HG03354 (cell line): Measurements from ENCODE around the gene TMX2.
"Not testable (repeated sequence)": the region's sequence is repeated elsewhere in the genome, so short reads cannot be mapped to it uniquely, and the experiment has no call there.

Source experiments
- ATAC-seq: cut with Tn5 transposase; IDR thresholded peaks from one replicate; pipeline ENCODE4 v1.9.1; 2021; ENCODE audit warnings: mild to moderate bottlenecking; ENCODE audit not compliant: unreplicated experiment, poor library complexity, severe bottlenecking

TMX2 gene

DNA sequence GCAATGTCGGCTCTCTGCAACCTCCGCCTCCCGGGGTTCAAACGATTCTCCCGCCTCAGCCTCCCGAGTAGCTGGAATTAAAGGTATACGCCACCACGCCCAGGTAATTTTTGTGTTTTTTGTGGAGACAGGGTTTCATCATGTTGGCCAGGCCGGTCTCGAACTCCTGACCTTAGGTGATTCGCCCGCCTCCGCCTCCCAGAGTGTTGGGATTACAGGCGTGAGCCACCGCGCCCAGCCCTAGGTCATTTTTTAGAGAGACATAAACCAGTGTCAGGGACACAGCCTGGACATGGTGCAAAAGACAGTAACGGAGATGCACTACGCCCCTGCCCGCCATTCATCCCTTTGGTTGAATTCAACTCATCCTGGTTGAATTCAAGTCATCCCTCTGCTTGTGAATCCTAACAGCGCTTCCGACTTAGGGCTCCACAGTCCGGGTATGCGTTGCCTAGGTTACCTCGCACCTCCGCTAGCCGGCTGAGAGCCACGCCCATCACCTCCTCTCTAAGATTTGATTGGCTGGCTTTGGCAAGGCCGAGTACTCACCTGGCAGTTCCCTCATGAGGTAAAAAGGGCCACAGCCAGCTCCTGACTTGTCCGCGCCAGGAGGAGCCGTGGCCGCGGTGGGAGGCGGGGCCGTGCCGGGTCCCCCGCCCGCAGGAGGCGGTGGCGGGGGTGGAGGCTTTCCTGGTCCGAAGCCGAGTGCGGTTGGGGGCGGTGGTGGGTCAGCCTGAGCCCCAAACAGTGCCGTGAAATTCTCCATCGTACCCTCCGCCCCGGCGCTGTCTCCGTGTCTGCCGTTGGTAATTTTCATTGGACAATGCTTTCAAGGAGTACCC is 758 bp upstream of the TMX2 start, which contains the start of gene MED19:
Gene MED19, minus strand, starts transcription at position 802 of the 842 bp plus-strand sequence. Its CDS starts 36 bp downstream, at position 766.
- ATAC-seq: peak; percentile 57

DNA sequence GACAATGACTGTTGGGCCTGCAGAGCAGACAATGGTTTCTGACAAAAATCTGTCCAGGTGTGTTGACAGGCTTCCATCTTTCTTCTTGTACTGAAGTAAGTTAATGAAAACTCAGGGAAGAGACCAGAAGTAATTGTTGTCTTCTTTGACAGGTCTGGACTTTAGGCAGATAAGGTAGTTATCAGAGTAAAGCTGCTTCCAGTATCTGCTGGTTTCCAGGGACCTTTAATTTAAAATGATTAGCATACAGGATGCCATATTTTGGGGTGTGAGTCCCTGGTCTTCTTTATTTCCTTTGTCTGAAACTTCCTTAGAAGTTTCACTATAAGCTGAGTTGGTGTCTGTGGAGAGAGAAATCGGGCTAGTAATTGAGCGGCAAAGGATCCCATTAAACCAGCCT is 1.4 kb downstream of the TMX2 start:
- ATAC-seq: no peak

DNA sequence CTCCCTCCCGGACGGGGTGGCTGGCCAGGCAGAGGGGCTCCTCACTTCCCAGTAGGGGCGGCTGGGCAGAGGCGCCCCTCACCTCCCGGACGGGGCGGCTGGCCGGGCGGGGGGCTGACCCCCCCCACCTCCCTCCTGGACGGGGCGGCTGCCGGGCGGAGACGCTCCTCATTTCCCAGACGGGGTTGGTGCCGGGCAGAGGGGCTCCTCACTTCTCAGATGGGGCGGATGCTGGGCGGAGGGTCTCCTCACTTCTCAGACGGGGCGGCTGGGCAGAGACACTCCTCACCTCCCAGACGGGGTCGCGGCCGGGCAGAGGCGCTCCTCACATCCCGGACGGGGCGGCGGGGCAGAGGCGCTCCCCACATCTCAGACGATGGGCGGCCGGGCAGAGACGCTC is 4.3 kb downstream of the TMX2 start:
- ATAC-seq: not testable (repeated sequence)

DNA sequence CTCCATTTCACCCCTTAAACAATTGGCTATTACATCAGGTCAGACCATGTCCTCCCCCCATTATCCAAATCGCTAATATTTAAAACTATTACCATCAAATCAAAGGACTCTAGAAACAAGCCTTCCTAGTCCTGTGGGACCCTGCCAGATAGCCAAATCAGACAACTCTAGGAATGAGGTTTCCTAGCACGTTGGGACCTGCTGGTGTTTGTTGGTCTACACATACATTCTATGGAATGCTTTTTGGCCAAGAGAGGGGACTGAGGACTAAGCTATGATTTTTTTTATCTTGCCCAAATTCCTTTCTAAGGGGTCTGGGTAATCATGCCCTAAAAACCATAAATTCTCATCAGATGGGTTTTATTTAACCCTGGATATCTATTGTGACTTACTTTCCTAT is 14.8 kb downstream of the TMX2 start:
- no peak for ATAC-seq

DNA sequence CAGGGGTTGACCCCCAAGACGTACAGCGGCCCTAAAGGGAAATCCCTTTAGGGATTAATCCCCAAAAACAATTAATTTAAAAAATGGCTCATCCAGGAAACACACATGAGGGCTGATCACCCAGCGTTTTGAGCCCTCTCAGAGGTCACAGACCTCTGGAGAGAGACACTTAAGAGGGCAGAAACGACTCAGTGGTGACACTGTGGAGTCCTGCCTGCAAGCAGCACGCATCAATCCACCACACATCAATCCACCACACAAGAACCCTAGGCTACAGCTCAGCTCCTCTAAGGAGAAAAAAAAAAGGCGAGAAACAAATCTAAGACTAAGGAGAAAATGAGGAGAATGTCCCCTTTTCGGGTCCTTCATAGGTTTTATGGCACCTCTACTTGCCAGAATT is 16.4 kb downstream of the TMX2 start:
- no peak for ATAC-seq

DNA sequence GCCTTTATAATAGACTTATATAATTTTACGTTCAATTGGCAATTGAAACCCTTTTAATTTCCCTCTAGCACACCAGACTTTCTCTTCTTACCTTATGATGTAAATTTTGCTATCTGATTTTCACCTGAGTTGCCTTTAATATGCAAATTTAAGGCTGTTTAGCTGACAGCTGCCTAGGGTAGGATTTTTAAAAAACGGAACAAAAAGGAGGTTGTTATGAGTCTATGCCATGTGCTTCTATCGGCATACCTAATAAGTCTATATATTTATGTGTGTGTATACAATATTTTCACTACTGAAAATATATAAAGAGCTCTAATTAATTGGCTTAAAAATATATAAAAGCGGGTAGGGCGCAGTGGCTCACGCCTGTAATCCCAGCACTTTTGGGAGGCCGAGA is 17.1 kb downstream of the TMX2 start:
- ATAC-seq: no peak

DNA sequence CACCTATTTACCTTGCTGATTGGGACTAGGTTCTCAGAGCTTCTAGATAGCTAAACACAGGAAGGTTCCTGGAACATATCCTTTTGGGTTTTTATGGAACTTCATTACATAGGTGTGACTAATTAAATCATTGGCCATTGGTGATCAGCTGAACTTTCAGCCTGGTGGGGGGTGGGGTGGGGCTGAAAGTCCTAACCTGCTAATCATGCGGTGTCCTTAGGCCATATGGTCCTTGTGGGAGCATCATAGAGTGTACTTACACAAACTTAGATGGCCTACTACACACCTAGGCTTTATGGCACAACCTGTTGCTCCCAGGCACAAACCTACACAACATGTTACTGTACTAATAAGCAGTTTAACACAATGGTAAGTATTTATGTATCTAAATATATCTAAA is 20.3 kb downstream of the TMX2 start:
- no peak for ATAC-seq

DNA sequence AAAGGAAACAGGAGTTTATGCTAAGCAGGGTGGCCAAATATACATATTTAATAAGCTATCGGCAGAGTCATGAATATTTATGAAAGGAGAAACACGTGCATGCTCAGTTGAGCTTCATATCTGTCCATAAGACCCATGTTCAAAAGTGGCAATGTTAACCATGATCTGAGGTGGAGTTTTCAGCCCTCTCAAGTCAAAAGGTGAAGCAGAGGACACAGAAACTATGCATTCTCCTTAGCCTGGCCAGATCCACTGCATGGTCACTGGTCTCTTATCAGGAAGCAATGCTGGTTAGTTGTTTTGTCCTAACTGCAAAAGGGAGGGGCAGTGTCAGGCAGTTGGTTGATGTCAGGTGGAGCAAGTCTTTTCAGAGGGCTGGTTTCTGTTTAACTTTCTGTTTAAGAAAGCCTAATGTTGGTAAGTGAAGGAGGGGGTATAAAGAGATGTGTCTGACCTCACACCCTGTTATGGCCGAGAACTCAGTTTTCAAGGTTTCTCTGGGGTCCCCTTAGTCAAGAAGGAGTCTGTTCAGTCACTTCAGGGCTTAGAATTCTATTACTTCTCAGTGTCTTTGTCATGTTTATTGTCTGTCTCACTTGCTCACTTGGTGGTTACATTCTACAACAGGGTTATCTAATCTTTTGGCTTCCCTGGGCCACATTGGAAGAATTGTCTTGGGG is 23.4 kb downstream of the TMX2 start:
- ATAC-seq: no peak

DNA sequence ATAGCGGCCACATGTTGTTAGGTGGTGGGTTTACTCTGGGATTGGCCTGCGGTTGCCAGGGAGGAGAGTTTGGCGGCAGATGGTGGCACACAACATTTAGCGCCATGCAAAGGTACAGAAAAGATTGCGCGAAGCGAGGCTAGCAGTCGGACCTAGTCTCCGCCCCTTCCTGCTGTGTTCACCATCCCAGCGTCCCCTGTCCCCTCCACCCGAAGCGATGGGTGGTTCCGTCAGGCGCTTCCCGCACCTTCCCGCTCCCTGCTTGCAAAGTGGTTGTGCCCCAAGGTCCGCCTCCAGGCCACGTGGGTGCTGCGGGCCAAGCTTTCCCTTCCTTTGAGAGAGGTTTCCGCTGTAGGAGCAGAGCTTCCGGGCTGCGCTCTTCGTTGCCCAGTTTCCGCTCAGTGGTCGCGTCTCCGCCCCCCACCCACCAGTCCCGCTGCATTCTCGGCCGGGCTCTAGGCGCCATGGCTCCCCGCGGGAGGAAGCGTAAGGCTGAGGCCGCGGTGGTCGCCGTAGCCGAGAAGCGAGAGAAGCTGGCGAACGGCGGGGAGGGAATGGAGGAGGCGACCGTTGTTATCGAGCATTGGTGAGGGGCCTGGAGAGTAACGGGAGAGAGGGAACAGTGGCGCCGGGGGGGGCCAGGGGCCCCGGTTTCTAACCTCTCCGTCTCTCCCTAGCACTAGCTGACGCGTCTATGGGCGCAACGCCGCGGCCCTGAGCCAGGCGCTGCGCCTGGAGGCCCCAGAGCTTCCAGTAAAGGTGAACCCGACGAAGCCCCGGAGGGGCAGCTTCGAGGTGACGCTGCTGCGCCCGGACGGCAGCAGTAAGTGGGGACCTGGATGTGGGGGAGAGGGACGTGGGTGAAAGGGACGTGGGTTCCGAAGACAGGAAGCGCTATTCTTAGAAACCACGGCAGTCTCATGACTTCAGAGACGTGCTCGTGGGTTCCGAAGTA is 29.0 kb downstream of the TMX2 start, which contains the start of gene SELENOH:
Gene SELENOH, plus strand, starts transcription at position 360 of the 955 bp plus-strand sequence. Its CDS starts 105 bp downstream, at position 465.
- ATAC-seq: peak; percentile 94

DNA sequence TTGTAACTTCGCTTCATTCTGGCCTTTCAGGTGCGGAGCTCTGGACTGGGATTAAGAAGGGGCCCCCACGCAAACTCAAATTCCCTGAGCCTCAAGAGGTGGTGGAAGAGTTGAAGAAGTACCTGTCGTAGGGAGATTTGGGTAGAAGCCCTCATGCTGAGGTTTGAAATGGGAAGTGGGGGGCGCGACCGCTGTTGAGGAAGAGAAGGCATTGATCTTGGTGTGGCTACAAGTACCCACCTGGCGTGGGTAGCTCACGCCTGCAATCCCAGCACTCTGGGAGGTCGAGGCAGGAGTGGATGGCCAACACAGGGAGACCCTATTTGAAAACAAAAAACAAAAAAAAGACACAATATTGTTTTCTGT is 29.7 kb downstream of the TMX2 start:
- no peak for ATAC-seq

DNA sequence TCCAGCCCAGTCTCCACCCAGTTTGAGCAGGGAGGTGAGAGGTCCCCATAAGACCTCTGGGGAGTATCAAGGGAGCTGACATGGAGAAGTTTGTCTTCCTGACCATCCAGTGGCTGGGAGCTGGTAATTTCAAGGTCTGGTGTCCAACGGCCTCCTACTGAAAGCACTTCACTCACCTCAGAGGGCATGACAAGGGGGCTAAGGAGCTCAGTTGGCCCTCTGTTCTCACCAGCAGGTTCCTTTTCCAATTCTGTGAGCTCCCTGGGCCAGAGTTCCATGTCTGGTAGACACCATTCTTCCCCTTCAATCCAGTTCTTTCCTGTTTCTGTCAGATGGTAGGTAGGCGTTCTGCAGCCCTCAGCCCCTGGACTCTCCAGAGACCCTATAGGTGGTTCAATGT is 32.0 kb downstream of the TMX2 start:
- ATAC-seq: no peak

DNA sequence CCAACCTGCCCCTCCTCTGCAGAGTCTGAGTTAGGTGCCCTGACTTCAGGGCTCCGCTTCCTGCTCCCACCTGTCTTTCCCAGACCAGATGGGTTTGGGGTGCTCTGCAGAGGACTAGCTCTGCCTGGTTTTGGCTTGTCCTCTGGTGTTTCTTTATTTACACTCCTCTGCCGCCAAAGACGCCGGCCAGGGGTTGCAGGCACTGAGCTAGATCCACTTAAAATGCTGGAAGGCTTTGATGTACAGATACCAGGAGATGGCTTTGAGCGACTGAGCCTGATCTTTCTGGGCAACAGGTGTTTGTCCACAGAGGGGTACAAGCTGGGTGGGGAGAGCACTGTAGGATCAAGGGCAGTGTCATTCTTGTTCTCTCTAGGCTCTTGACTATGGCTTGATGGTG is 32.8 kb downstream of the TMX2 start:
- ATAC-seq: no peak

DNA sequence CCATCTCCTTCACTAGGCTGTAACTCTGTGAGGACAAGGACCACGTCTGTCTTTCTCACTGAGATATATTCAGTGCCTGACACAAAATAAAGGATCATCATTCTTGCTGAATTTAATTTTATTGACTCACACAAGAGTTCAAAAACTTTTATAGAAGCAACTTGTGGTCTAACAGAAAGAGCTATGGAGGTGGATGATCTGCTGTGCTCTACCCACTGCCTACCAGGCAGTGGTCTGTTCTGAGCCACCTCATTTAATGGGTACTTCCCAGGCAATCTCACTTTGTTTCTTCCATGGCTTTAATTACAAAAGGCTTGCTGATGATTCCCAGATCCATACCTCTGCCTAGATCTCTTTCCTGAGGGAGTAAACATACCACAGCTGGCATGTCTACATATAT is 34.5 kb downstream of the TMX2 start:
- ATAC-seq: no peak

DNA sequence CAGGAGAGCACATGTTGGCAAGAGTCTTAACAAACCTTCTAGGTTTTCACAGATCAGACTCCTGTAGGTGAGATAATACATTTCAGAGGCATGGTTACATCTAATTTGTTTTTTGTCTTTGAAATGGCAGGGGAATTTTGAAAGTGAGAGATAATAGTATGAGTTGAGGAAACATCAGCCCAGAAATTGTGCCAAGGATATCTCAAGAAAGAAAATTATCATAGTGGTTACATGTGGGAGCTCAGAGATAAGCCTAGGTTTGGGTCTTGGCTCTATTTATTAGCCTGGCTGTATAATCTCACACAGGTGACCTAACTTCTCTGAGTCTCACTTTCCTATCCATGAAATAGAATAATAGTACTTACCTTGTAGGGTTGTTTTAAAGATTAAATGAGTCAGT is 38.8 kb downstream of the TMX2 start:
- no peak for ATAC-seq

DNA sequence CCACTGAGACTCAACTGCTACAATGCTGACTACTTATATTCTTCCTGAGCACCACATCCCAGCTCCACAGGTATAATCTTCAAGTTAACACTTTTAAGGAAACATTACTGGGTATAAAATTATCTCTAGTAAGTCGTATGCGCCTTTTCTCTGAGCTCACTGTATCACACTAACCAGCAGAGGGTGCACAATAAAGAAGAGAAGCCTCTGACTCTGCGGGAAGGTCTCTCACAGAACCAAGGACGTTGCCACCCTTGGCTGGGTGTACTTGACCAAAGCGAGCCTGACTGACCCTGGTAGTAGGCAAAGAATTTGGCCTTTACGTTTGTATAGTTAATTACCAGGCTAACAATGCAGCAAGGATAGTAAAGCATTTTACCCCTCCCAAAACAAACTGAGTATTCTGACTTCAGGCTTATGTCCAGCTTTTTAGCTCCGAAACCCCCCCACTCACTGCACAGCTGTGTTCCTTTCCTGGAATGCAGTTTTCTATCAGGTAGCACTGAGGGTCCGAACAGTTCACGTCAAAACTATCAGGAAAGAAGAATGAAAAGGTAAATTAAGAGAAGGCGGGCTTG is 39.4 kb downstream of the TMX2 start, which contains the start of gene BTBD18:
Gene BTBD18, minus strand, starts transcription at position 144 of the 578 bp plus-strand sequence. CDS start 631 bp downstream, outside the sequence.
- ATAC-seq: no peak

DNA sequence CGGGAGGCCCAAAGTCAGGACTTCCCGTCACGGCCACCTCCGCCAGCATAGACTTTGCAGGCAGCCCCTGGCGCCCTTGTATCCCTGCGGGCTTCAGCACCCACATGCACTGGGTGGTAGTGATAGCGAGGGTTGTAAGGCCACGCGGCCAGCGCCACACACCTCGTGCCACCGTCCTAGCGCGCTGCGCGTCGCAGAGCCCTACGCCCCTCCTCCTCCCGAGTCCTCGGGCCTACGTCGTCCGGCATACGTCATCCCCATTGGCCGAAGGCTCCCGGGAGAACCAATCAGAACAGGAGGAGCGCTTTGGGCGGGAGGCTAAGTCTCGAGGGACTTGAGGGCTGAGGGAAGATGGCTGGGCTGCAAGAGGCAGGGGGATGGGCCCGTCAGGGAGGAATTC is 40.6 kb downstream of the TMX2 start:
- no peak for ATAC-seq

DNA sequence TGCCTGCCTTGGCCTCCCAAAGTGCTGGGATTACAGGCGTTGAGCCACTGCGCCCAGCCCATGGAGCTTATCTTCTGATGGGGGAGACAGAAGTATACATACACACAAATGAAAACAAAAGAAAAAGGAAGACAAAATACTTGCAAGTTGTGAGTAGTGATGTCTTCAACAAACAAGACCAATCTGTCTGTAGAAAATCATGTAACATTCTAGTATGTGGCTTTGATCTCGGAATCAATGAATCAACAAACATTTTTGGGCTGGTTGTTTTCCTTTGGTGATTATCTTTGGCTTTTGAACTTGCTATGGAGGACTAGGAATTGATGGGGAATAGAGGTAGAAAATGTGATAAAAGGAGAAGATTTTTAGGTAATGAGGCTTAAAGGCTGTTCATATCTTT is 45.8 kb downstream of the TMX2 start:
- no peak for ATAC-seq

DNA sequence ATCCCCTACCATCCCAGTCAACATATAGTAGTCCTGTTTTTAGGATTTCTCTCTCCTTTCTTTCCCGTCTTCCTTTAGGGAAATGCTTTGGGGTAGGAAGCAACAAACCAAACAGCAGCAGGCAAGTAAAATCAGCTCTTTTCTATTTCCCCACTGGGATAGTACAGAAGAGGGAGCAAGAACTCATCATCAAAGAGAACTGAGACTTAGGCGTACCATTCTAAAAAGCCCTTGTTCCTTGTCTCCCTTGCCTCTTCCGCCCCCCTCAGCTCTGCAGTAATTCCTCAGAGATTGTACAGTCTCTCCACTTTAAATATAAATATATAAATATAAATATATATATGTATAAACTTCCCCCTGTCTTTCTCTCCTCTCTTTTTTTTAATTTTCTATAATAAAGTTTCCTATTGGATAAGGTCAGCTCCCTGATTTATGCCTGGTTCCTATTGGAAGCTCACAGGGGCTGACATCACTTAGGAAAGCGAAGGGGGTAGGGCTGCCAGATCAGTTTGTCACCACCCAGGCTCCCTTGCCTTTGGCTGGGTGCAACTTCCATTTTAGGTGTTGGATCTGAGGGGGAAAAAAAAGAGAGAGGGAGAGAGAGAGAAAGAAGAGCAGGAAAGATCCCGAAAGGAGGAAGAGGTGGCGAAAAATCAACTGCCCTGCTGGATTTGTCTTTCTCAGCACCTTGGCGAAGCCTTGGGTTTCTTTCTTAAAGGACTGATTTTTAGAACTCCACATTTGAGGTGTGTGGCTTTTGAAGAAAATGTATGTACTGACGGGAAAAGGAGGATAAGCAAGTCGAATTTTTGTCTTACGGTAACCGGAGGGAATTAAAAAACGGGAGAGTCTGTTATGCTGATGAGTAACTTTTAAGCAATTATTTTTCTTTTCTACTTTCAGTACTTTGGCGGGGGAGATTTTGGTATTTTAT is 49.2 kb downstream of the TMX2 start, which contains the start of gene CTNND1:
Gene CTNND1, plus strand, starts transcription at position 502 of the 934 bp plus-strand sequence. CDS start 29,677 bp downstream, outside the sequence.
- peak; percentile 94 for ATAC-seq
